GM21526 (cell line): ENCODE results near the gene ZNF831.

Experiments
- ATAC-seq: cut with Tn5 transposase; IDR thresholded peaks from one replicate; pipeline ENCODE4 v1.9.1; 2021; ENCODE audit warnings: moderate library complexity; ENCODE audit not compliant: unreplicated experiment, low FRiP score

ZNF831 gene

DNA sequence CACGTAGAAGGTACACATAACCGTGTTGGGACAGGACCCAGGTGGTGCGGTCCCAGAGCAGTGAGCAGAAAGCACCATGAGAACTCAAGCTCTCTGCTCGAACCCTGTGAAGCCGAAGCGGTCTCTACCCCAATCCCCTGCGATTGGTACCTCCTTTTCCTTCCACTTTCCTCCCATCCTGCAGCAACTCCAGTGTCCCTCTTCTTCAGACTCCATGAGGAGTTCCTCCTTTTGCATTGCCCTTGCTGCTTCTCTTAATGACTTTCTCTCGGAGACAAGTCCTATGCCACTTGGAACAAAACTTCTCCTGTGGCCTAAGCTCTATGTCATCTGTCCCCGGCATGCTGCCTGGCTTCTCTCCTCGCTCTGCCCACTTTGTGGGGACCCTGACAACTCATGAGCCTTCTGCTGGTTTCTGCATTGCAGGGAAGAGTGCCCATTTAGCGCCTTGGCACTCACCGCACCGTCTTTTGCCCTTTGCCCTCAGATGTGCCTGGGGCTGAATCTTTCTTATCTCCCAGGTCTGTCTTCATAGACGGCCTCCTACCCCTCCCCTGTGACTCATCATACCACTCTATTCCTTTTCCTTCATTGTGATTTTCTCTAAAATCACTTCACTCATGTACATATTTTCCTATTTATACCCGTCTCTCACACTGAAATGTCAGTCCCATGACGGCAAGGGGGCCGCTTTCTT, 9.2 kb upstream of the ZNF831 start:
- no peak for ATAC-seq

DNA sequence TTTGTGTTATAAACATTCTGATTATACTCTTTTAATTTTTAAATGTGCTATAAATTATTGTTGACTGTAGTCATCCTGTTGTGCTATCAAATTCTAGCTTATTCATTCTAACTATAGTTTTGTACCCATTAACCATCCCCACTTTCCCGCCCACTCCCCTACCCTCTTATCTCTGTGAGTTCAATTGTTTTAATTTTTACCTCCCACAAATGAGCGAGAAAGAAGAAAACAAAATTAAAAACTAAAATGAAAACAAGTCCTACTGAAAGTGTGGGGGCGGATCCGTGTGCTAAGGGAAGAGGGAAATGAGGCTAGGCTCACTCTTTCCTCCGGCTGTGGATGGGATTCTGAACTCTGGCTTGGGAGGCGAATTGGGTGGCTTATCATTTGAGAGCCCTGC, 6.6 kb upstream of the ZNF831 start:
- ATAC-seq = no peak

DNA sequence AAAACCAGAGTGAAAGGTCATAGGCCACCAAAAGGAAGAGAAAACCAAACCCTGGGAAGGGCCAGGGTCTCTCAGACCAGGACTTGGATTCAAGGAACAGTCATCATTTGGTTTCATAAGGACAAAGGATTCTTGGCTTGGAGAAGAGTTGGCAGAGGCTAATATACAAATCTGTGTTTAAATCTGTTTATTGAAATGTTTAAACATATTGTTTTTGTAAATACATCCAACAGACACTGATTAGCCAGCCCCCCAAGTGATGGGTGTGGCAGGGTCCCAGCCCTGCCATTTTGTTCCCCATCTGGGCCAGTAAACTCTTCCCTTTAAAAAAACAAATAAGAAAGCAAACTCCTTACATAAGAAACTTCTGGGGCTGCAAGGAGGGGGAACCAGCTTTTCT, 6.1 kb upstream of the ZNF831 start:
- ATAC-seq = no peak

DNA sequence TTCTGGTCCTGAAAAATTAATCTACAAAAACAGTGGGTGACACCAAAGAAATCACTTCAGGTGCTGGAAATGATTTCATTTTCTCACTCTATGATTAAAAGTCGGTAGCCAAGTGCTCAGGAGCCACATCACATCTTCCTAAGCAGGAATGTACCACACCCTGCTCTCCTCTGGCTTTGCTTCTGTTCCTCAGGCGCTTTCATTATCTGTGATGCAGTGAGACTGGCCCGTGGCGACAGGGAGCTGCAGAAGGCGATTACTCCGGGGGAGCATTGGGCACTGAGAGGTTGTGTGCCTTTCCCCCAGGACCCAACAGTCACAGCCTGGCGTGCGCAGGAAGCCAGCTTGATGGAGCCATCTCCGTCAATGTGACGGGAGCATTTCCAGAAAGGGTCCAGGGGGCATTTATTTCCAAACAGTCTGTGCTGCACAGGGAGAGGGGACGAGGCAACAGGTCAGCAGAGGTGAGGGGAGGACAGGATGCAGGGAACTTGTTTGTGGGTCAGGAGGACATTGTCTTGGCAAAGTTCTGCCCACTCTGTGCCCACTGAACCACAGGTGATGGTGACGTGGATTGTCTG, 5.6 kb upstream of the ZNF831 start:
- ATAC-seq = no peak

DNA sequence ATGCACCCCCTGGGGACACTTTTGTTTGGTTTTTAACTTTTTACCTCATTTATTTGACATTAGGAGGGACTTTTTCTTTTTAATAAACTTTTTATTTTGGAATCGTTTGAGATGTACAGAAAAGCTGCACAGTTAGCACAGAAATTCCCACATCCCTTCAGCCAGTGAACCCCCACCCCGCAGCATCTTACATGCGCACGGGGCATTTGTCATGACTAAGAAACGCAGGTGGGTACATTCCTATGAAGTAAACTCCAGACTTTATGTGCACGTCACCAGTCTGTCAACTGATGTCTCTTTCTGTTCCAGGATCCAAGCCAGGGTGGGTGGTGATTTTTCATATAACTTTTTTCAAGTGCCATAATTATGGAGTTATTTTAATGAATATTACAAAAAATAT, 4.9 kb upstream of the ZNF831 start:
- ATAC-seq = no peak

DNA sequence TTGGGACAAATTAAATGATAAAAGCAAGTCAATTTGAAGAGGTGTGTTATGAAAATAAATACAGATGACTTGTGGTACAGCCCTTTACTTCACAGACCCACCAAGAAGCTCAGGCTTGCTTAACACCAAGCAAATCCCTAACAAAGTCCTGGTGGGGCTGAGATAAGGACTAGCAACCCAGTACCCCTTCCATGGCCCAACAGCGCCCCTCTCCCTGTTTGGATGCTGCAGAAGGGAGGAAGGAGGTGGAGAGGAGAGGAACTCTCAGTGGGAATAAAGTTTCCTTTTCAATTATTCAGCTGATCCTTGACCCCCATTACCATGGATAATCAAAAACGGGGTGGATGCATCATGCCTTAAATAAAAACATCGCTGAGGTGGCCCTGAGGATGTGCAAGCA, 4.5 kb upstream of the ZNF831 start:
- no peak for ATAC-seq

DNA sequence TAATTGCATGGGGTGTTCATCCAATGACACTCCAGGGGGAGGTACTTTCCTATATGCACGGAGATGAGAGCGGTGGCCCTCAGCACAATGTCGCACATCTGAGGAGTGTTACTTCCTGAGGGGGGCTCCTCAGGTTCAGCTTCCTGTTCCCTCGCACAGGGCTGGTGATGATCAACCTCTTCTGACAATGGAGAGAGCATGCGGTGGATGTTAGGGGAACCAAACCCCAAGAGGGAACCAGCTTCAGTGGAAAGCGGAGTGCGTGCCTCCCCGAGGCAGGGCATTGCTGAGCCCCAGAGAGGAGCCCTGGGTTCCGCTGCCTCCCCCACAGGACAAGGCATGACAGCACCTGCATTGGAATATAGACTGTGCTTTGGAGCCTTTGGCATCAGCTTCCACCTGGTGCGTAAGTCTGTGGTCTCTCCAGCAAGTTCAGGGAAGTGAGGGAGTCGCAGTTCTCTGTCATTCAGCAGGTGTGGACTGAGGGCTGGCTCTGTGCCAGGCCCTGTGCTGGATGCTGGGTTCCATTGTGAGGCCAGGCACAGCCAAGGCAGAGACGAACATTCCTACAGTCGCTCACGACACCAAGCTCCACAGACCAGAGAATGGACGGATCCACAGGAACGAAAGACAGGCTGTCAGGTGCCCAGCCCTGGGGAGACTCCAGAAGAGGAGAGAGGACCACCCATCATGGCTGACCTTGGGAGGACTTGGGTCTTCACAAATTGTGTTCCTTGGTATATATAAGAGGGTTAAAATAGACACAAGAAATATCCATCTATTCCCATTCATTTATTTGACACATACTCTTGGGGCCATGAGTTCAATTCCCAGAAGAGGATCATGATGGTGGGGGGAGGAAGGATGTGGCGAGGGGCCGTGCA, 3.9 kb upstream of the ZNF831 start:
- ATAC-seq = no peak

DNA sequence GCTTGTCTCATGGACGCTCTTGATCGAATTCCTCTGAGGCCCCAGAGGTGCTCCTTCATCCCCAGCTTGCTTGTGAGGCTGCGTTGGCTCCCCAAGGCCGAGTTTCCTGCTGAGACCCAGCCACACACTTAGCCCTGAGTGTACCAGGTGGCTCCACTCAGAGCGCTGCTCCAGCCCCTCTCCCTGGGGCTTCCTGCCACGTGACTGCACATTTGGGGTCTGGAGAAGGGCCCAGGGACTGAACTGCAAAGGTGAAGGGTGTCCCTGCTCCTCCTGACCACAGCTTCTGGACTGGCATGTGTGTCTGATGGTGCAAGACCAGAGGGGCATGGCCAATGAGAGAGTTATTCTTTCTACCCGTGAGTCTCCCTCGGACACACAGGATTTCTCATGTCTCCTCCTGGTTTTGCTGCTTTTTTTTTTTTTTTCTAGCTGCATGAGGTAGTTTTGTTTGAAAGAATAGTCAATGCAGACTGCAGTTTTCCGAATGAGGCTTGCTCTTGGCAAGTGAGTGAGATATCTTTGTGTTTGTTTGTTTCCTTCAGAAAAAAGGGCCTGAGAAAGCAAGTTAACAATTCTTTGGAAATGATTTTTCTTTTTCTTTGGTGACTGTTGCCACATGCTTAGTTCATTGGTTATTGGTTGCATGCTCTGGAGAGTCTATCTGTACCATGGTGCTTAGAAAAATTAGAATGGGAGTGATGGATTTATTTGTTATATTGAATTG, 3.1 kb upstream of the ZNF831 start:
- ATAC-seq = no peak

DNA sequence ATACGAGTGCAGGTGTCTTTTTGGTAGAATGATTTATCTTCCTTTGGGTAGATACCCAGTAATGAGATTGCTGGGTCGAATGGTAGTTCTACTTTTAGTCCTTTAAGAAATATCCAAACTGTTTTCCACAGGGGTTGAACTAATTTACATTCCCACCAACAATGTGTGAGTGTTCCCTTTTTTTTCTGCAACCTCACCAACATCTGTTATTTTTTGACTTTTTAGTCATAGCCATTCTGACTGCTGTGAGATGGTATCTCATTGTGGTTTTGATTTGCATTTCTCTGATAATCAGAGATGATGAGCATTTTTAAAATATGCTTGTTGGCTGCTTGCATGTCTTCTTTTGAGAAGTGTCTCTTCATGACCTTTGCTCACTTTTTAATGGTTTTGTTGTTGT, 1.9 kb upstream of the ZNF831 start:
- no peak for ATAC-seq

DNA sequence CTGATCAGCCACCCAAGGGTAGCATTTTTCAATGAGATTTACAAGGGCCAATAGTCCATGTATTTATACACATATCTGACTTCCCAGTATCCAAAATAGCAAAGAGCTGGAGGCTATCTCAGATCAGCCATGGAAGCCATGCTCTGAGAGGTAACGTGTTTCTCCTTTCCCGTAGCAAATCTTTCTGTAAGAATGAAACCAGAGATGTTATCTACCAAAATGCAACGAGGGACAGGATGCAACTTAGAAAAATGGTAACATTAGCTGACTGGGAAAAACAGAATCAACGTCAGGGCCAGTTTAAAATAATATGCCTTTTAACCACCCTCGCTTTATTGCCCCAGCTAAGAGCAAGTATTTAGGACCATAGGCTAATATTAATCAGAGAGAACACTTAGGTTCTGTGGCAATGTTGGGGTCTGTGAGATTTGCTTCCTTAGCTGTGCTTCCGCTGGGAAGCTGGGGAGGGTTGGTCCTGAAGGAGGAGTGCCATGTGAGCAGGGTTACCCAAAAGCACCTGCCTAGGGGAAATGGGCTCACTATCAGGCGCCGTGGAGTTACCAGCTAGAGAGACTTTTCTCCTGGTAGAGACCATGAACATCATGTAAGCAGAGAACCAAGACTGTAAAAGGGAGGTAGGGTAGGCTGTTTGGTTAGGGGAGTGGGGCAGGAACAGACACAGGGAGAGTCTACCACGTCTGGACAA, 1.2 kb downstream of the ZNF831 start:
- ATAC-seq = no peak

DNA sequence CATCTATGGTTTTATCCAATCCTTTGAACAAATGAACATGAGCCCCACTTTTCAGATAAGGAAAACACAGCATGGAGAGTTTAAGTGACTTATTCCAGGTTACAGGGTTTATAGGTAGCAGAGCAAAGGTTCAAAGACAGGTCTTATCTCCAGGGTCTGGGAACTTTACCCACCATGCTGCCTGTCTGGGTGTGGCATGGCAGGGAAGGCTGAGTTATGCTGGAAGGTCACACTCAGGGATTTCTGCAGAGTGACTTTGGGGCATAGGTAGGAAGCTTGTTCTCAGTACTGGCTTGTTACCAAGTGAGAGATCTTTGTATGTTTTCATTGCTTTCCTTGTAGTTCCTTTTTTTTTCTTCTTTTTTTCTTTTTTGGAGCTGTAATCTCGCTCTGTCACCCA, 1.8 kb downstream of the ZNF831 start:
- no peak for ATAC-seq

DNA sequence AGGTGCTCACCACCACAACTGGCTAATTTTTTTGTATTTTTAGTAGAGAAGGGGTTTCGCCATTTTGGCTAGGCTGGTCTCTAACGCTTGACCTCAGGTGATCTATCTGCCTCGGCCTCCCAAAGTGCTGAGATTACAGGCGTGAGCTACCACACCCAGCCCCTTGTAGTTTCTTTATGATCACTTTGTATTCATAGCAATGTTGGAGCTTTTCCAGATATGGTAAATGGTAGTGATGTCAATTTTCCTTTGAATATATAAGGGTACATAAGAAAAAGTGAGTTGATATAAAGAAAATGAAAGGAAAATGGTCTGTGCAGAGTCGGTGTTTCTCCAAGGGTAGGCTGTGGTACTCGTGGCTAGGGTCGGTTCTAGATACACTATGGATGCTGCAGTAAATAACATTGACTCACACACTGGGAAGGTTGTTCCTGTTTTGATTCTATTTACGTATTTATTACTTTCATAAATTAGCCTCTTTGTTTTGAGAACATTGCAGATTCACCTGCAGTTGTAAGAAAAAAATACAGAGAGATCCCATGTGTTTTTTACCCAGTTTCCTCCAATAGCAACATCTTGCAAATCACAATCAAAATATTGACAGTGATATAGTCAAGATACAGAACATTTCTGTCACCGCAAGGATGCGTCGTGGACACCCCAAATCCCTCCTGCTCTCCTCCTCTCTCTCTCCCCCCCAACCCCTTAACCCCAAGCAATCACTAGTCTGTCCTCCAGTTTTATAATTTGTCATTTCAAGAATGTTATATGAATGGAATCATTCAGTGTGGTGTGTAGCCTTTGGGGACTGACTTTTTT, 2.5 kb downstream of the ZNF831 start:
- ATAC-seq = no peak

DNA sequence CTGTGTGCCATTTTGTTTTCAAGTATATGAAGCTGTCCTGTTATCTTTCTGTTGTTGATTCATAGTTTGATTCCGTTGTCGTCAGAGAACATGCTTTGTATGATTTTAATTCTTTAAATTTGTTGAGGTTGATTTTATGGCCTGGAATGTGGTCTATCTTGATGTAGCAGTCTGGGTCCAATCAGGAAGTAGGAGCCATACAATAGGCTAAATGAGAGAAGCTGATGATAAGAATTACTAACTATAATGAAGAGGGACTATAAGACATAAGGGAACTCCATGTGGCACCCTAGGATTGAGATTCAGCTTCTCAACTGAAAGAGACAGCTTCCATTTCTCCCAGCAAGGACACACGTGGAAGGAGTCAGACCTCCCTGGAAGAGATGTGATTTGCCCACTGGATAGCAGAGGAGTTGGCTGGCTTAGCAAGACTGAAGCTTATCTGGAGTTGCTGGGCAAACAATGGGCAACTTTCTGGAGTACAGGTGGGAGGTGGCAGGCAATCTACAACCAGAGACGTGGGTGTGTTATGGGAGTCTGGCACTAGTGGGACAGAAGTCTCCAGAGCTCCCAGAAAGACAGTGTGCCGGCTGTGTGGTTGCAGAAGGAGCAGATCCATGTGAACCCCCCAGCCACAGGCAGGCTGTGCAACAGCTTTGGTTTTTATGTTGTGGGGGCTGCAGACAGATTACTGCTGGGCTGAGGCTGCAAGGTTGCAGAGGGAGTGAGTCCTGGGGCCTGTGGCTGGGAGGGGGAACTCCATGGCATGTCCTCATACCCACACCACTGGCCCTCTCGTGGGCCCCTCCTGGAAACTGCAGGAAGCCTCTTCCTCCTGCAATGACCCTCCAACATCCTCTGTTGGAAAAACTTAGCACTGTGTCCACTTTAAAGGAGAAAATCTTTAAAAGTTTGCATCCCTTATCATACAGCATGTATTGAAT, 7.1 kb downstream of the ZNF831 start:
- no peak for ATAC-seq

DNA sequence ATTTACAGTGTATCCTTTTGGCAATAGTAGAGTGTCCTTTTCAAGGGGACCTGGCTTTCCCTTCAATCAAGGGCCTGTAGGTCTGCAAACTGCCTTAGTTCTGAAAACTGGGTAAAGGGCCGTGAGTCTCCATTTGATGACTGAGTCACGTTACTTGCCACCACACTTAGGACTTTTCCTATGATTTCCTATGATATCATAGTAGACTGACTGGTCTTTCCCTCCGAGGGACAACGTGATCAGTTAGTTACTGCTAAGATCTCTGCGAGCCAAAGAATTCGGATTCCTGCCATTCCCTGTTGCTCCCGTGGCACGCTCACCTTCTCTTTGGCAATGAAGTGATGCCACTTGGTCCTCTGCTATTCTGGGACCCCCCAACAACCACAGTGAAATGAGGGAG, 8.4 kb downstream of the ZNF831 start:
- ATAC-seq = no peak

DNA sequence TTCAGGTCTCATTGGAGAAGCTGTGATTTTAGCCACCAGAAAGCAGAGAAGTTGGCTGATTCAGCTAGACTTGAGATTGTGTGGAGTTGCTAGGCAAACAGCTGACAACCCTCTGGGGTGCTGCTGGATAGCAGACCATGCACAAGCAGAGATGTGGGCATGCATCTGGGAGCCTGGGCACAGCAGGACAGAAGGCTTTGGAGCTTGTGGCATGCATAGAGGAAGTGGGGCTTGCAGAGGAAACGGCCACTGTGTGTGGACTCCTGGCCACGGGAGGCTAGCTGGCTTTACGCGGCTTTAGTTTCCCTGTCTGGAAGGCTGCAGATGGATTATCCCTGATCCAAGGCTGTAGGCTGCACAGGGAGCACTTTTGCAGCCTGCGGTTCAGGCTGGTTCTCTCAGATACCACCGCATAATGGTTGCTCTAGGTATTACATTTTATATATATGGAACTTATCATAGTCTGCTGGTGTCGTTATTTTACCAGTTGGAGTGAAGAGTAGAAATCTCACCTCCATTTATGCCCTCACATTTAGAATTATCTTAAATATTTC, 10.4 kb downstream of the ZNF831 start:
- ATAC-seq = no peak

DNA sequence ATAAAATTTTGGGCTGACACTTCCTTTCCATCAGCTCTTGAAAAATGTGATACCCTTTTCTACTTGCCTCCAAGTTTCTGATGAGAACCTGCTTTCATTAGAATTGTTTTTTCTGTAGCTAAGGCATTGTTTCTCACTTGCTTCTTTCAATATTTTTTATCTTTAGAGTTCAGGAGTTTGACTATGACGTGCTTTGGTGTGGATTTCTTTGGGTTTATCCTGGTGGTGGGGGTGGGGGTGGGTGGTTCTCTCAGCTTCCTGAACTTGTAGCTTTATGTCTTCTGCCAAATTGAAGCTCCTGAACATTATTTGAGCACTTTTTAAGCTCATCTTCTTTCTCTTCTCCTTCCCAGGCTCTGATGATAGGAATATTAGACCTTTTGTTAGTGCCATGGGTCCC, 11.4 kb downstream of the ZNF831 start:
- no peak for ATAC-seq

DNA sequence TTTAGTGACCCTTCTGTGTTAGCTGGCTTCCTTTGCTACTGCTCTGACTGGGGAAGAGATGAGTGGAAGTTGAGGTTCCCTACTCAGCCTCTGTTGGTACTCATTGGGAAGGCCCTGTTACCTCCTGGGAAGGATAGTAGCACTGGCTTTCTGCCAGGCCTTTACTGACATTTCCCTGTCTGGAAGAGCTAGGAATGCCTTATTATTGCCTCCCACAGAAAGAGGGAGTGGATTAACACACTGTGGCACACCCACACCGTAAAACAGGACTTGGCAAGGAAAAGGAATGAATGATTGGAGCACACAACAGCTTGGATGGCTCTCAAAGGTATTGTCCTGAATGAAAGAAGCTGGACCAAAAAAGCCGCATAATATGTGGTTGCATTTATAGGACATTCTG, 12.2 kb downstream of the ZNF831 start:
- no peak for ATAC-seq

DNA sequence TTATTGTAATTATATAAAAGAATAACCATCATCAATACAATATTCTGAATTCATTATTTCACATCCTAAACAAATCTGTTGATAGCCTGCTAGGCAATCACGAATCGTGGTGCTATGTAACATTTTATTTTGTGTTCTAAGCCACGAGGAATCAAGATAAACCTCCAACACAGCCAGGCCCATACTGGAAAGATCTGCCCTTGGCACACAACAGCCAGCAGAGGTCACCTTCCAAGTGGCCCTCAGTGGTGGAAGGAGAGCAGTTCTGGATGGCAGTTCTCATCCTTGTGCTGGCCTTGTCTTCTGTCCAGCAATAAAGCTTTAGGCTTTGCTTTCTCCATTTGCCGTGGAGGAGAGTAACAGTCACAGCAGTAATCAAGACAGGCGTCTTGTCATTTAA, 13.2 kb downstream of the ZNF831 start:
- ATAC-seq = no peak
